Measurements from ENCODE around the gene ZFPM1. TPM values are rescaled to one million over a fixed set of nuclear protein-coding genes. Genes with fewer than 3 reads are reported as not detected.

The ZFPM1 gene
- total RNA-seq, 6 experiments from 2014 or later = 4.5 to 6.4 (median 5.1) TPM

DNA sequence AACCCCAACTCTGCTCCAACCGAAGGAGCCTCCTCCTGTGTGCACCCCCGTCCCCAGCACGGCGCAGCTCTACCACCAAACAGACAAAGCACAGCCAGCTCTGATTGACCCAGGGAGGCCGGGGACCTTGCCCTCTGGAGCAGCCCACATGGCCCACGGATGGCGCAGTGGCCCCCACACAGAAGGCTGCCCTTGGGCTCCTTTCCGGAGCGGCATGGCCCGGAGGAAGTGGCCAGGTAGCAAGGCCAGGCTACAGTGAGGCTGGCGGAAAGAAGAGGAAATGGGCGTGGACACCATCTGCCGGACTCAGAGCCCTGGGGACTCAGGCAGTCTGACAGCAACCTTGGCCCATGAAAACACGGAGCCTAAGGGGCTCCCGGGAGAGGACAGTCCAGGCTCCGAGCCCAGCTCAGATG lies 97.2 kb downstream of the ZFPM1 start:
- H3K9me3 Mint-ChIP-seq = peaks cover 2% of the 10 kb centered on the region
- H3K4me3 Mint-ChIP-seq = no peak overlapping the region
- H3K27ac Mint-ChIP-seq = no peak overlapping the region
- no peaks in the 10 kb centered on the region for H3K36me3 Mint-ChIP-seq (ENCODE audit: low read depth)
- H3K4me1 Mint-ChIP-seq (ENCODE audit: low read depth) = no peaks in the 10 kb centered on the region
- no peak for DNase-seq
- TF ChIP-seq, protein P1, sequence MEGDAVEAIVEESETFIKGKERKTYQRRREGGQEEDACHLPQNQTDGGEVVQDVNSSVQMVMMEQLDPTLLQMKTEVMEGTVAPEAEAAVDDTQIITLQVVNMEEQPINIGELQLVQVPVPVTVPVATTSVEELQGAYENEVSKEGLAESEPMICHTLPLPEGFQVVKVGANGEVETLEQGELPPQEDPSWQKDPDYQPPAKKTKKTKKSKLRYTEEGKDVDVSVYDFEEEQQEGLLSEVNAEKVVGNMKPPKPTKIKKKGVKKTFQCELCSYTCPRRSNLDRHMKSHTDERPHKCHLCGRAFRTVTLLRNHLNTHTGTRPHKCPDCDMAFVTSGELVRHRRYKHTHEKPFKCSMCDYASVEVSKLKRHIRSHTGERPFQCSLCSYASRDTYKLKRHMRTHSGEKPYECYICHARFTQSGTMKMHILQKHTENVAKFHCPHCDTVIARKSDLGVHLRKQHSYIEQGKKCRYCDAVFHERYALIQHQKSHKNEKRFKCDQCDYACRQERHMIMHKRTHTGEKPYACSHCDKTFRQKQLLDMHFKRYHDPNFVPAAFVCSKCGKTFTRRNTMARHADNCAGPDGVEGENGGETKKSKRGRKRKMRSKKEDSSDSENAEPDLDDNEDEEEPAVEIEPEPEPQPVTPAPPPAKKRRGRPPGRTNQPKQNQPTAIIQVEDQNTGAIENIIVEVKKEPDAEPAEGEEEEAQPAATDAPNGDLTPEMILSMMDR (IDR thresholded peaks at IDR 0.05) = no peak
- H3K27me3 Mint-ChIP-seq (ENCODE audit: insufficient read depth) = peaks cover 69% of the 10 kb centered on the region

DNA sequence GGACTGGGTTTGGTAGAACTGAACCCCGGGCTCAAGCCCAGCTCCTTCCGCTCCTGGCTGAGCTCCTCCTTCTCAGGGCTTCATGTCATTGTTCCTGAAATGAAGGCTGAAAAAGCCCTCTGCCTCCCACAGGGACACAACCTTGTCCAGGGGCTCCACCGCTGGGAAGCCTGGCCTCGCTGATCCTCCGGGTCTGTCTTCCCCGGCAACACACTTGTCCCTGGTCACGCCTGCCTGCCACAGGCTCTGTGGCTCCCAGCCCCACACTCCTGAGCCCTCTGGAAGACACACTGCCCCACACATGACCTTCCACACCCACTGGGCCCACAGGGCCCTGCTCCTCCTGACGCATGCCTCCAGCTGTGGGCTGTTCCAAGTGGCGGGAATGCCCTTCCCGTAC lies 99.1 kb downstream of the ZFPM1 start:
- H3K9me3 Mint-ChIP-seq = peaks cover 5% of the 10 kb centered on the region; the same call in 1 of the 2 replicates
- H3K36me3 Mint-ChIP-seq (ENCODE audit: low read depth) = no peaks in the 10 kb centered on the region
- DNase-seq = no peak
- H3K4me3 Mint-ChIP-seq = no peak overlapping the region
- H3K27me3 Mint-ChIP-seq (ENCODE audit: insufficient read depth) = peaks cover 66% of the 10 kb centered on the region
- TF ChIP-seq, protein P1 (IDR thresholded peaks at IDR 0.05) = no peak
- no peaks in the 10 kb centered on the region for H3K4me1 Mint-ChIP-seq (ENCODE audit: low read depth)
- H3K27ac Mint-ChIP-seq = no peak overlapping the region

- H3K4me3 Mint-ChIP-seq = no peak overlapping the region
- no peak overlapping the region for H3K27ac Mint-ChIP-seq
- H3K4me1 Mint-ChIP-seq (ENCODE audit: low read depth) = no peaks in the 10 kb centered on the region
- peaks cover 5% of the 10 kb centered on the region; the same call in 1 of the 2 replicates for H3K9me3 Mint-ChIP-seq
- DNase-seq = no peak
- peaks cover 71% of the 10 kb centered on the region for H3K27me3 Mint-ChIP-seq (ENCODE audit: insufficient read depth)
- TF ChIP-seq, protein P1 (IDR thresholded peaks at IDR 0.05) = no peak
- H3K36me3 Mint-ChIP-seq (ENCODE audit: low read depth) = no peaks in the 10 kb centered on the region
These were observed 99.7 kb downstream of the ZFPM1 start for GRCh38 chr16:88552815-88553214.

DNA sequence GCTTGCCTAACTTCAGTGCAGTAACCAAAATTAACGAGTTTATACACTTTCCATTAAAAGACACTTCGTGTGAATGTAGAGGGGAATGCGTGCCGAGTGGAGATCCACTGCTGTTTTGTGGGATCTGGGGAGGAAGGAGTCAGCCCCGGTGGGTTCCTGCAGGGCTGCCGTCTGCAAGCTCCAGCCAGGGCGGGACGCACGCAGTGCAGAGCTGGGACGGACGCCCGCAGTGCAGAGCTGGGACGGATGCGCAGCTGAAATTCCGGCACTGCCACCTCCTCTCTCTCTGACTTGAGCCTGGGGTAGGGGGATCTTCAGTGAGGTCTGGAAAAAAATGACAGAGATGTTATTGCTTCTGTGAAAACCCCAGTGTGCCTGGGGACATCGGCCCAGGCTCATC lies 100.7 kb downstream of the ZFPM1 start:
- H3K4me3 Mint-ChIP-seq = no peak overlapping the region
- TF ChIP-seq, protein P1 (IDR thresholded peaks at IDR 0.05) = no peak
- no peak for DNase-seq
- no peak overlapping the region for H3K27ac Mint-ChIP-seq
- peaks cover 66% of the 10 kb centered on the region for H3K27me3 Mint-ChIP-seq (ENCODE audit: insufficient read depth)
- no peaks in the 10 kb centered on the region for H3K36me3 Mint-ChIP-seq (ENCODE audit: low read depth)
- no peaks in the 10 kb centered on the region for H3K4me1 Mint-ChIP-seq (ENCODE audit: low read depth)
- peaks cover 5% of the 10 kb centered on the region; the same call in 1 of the 2 replicates for H3K9me3 Mint-ChIP-seq

DNA sequence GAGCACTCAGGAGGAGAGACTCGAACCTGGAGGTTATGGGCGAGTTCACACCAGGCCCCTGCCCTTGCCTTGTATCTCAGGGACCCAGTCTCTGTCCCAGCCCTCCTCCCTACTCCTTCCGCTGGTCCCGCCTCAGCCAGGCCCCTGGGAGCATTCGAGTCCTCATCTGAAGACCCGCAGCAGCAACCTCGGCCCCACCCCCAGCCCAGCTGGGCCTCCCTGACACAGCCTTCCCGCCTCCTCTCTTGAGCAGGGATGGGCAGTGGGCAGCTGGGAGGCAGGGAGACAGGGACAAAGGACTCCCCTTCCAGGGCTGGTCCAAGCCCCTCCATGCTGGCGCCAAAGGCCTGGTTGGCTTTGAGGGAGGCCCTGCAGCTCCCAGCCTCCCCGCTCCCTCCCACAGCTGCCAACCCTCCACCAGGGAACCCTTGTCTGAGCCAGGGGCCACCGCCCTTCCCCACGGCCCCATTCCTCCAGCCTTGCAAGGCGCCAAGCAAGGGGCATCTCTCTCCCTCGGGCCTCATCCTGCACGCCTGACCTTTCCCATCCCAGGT lies 101.7 kb downstream of the ZFPM1 start:
- H3K36me3 Mint-ChIP-seq (ENCODE audit: low read depth) = no peaks in the 10 kb centered on the region
- peaks cover 5% of the 10 kb centered on the region; the same call in 1 of the 2 replicates for H3K9me3 Mint-ChIP-seq
- TF ChIP-seq, protein P1 (IDR thresholded peaks at IDR 0.05) = no peak
- H3K4me3 Mint-ChIP-seq = no peak overlapping the region
- DNase-seq = no peak
- no peak overlapping the region for H3K27ac Mint-ChIP-seq
- no peaks in the 10 kb centered on the region for H3K4me1 Mint-ChIP-seq (ENCODE audit: low read depth)
- peaks cover 58% of the 10 kb centered on the region for H3K27me3 Mint-ChIP-seq (ENCODE audit: insufficient read depth)
